Endothelial cell of umbilical vein (primary cell): ENCODE results near the gene ALDH4A1.
A peak's percentile ranks its signal among the peaks of the same experiment; 100 is the strongest.

Experiments
- CTCF ChIP-seq, 2 donors: IDR thresholded peaks; 1 replicate in 1 of 2; 2 replicates in 1 of 2; pipeline ENCODE4 v1.5.1; 2011; ENCODE audit warnings: low read length in 2 of 2, mild to moderate bottlenecking in 2 of 2, moderate library complexity in 2 of 2, control low read depth in 1 of 2, inconsistent platforms in 1 of 2, low read depth in 1 of 2; ENCODE audit not compliant: insufficient read depth in 1 of 2; ENCODE audit errors: extremely low read depth in 1 of 2
- EZH2 ChIP-seq: IDR thresholded peaks from 2 replicates; pipeline ENCODE4 v1.6.1; 2012; ENCODE audit warnings: borderline replicate concordance, low read depth, mild to moderate bottlenecking, moderate library complexity, low read length, inconsistent platforms; ENCODE audit not compliant: severe bottlenecking
- FOS ChIP-seq: IDR thresholded peaks from 2 replicates; pipeline ENCODE4 v1.6.1; 2011; ENCODE audit warnings: mild to moderate bottlenecking, low read length, moderate library complexity, borderline replicate concordance; ENCODE audit not compliant: insufficient read depth
- JUN ChIP-seq: IDR thresholded peaks from 2 replicates; pipeline ENCODE4 v1.6.1; 2011; ENCODE audit warnings: borderline replicate concordance, low read depth; ENCODE audit not compliant: insufficient read length, insufficient read depth
- MAX ChIP-seq: IDR thresholded peaks from 2 replicates; pipeline ENCODE4 v1.6.1; 2011; ENCODE audit not compliant: insufficient read depth, insufficient read length
- POLR2A ChIP-seq: IDR thresholded peaks from 2 replicates; pipeline ENCODE4 v1.6.1; 2012; ENCODE audit warnings: low read depth, mild to moderate bottlenecking, control low read depth, low read length
- POLR2AphosphoS5 ChIP-seq: IDR thresholded peaks from 2 replicates; pipeline ENCODE4 v1.6.1; 2012; ENCODE audit warnings: low read depth, mild to moderate bottlenecking, control low read depth, low read length, moderate library complexity; ENCODE audit not compliant: insufficient read depth

- TF ChIP-seq POLR2AphosphoS5 (peak; percentile 42), FOS (no peak), CTCF (IDR thresholded peaks at IDR 0.05; ENCODE audit: extremely low read depth in 1 of 2, insufficient read depth in 1 of 2, low read depth in 1 of 2, low read length in 2 of 2) (peak in 1 of 2 donors; percentile 0), POLR2A (peak; percentile 49), JUN (no peak), MAX (peak; percentile 95), EZH2 (no peak)
Measured at GRCh38 chr1:18902523-18903290, at the start of gene ALDH4A1.
